Activated T-cell treated with anti-CD3 and anti-CD28 coated beads for 24 hours (primary cell): Measurements from ENCODE around the gene BIRC6.
"Not testable (repeated sequence)": the region's sequence is repeated elsewhere in the genome, so short reads cannot be mapped to it uniquely, and the experiment has no call there.

Experiments used
- DNase-seq: peaks from one replicate; pipeline ENCODE4 v3.0.0-alpha.2; 2020; ENCODE audit warnings: low read depth

Gene BIRC6

GRCh38 chr2:32452338-32453064, 95.7 kb downstream of the BIRC6 start:
- DNase-seq: no peak

- no peak for DNase-seq
Observed at GRCh38 chr2:32453242-32454062, 96.6 kb downstream of the BIRC6 start.

- DNase-seq: no peak
Observed at GRCh38 chr2:32455816-32456215, 99.0 kb downstream of the BIRC6 start.

GRCh38 chr2:32456808-32457207, 100.0 kb downstream of the BIRC6 start:
- no peak for DNase-seq

- no peak for DNase-seq
Observed at GRCh38 chr2:32457814-32458213, 101.0 kb downstream of the BIRC6 start.

GRCh38 chr2:32460861-32461260, 104.0 kb downstream of the BIRC6 start:
- DNase-seq: not testable (repeated sequence)

- no peak for DNase-seq
Observed at GRCh38 chr2:32463110-32463509, 106.3 kb downstream of the BIRC6 start.

- DNase-seq: no peak
Observed at GRCh38 chr2:32464431-32464830, 107.6 kb downstream of the BIRC6 start.

- DNase-seq: no peak
Observed at GRCh38 chr2:32472605-32473004, 115.8 kb downstream of the BIRC6 start.

GRCh38 chr2:32474381-32474780, 117.6 kb downstream of the BIRC6 start:
- DNase-seq: no peak

- DNase-seq: no peak
Observed at GRCh38 chr2:32478889-32479620, 122.2 kb downstream of the BIRC6 start.

- DNase-seq: no peak
Observed at GRCh38 chr2:32479993-32480392, 123.2 kb downstream of the BIRC6 start.

GRCh38 chr2:32482471-32482870, 125.6 kb downstream of the BIRC6 start:
- DNase-seq: no peak

GRCh38 chr2:32484937-32485336, 128.1 kb downstream of the BIRC6 start:
- no peak for DNase-seq

GRCh38 chr2:32485399-32485798, 128.6 kb downstream of the BIRC6 start:
- DNase-seq: no peak

GRCh38 chr2:32489061-32489460, 132.2 kb downstream of the BIRC6 start:
- no peak for DNase-seq

GRCh38 chr2:32491346-32491745, 134.5 kb downstream of the BIRC6 start:
- no peak for DNase-seq

- no peak for DNase-seq
Observed at GRCh38 chr2:32495139-32495538, 138.3 kb downstream of the BIRC6 start.

- no peak for DNase-seq
Observed at GRCh38 chr2:32496662-32497061, 139.8 kb downstream of the BIRC6 start.

GRCh38 chr2:32498306-32498705, 141.5 kb downstream of the BIRC6 start:
- DNase-seq: no peak

GRCh38 chr2:32502941-32503340, 146.1 kb downstream of the BIRC6 start:
- no peak for DNase-seq

GRCh38 chr2:32504877-32505478, 148.2 kb downstream of the BIRC6 start:
- no peak for DNase-seq
